Heart left ventricle (tissue), 13 donors: ENCODE measurements around the gene TCF4.

ENCODE experiments used
- CTCF ChIP-seq, 12 donors: fragments of 200-600 bp; sonication (generic) in 4 of 12; IDR thresholded peaks; one replicate each; pipeline versions ENCODE4 v1.5.0 to v1.8.0; 2018 to 2022; ENCODE audit warnings: antibody characterized with exemption in 12 of 12, mild to moderate bottlenecking in 5 of 12
- POLR2A ChIP-seq, 2 donors: fragments of 450-650 bp; IDR thresholded peaks; one replicate each; pipeline ENCODE4 v1.6.1; 2017; ENCODE audit warnings: antibody characterized with exemption in 2 of 2, mild to moderate bottlenecking in 2 of 2, moderate library complexity in 2 of 2
- donor health status: ischemic (EF 13 %, LVEDD 7.1; RV severe dilation, severe dysfunction).
- donor health status: DM: no; HTN: yes; CAD: no.
- donor health status: DM: no; HTN: no; CAD: no.
- donor health status: ischemic (EF 25% LVEDD 6.9; RV normal size, moderate dysfunction).
- donor health status: ischemic (EF 25% LVEDD 5.7; RV mildly dilated, moderate dysfunction).
- donor health status: ischemic (EF 35%, LVEDD 5.7; RV mildly dilated, moderate dysfunction).
- donor health status: nonischemic (EF 11% LVEDD 7.7; RV severe dilation, severe dysfunction).
- donor health status: DM: yes; HTN: yes; CAD: no.
- donor health status: PGD.
- donor health status: ischemic (EF 29% LVEDD 5.4; RV normal size, mild dysfunction).
- donor health status: nonischemic (EF 23%, LVEDD 6.1; RV moderate dilation, normal function).

GRCh38 chr18:55442561-55442960 is 145.4 kb downstream of the TCF4 start:
- no peak for TF ChIP-seq CTCF (IDR thresholded peaks at IDR 0.05)
- TF ChIP-seq POLR2A (IDR thresholded peaks at IDR 0.05): no peak
